K562 (cell line): Measurements from ENCODE around the gene SMIM13.

Experiments
- BCL6 ChIP-seq: fragments of 250-450 bp; sonication (Bioruptor Pico); IDR thresholded peaks from 2 replicates; pipeline ENCODE4 v1.4.0; 2020
- CBX5 ChIP-seq: IDR thresholded peaks from 2 replicates; pipeline ENCODE4 v1.6.1; 2014; ENCODE audit warnings: low read depth, borderline replicate concordance
- FOXK1 ChIP-seq: sonication (generic); formaldehyde crosslinking; IDR thresholded peaks from 2 replicates; pipeline ENCODE4 v1.8.0; 2022; ENCODE audit warnings: missing genetic modification reagents, mild to moderate bottlenecking, borderline replicate concordance
- IRF1 ChIP-seq: sonication (generic); formaldehyde crosslinking; IDR thresholded peaks from 2 replicates; pipeline ENCODE4 v1.8.0; 2022; ENCODE audit warnings: missing genetic modification reagents, mild to moderate bottlenecking, borderline replicate concordance
- KAT2B ChIP-seq: IDR thresholded peaks from one replicate; pipeline ENCODE4 v1.6.1; 2012; ENCODE audit warnings: low read depth, mild to moderate bottlenecking, control low read depth, inconsistent platforms, low read length, moderate library complexity
- POLR2A ChIP-seq: fragments of 450-650 bp; conservative IDR thresholded peaks from 2 replicates; pipeline ENCODE4 v1.6.1; 2016
- PRPF4 ChIP-seq: fragments of 200-400 bp; formaldehyde crosslinking; IDR thresholded peaks from one replicate; pipeline ENCODE4 v1.6.1; 2017; ENCODE audit warnings: low read length, low read depth, mild to moderate bottlenecking; ENCODE audit not compliant: insufficient read depth, poor library complexity, severe bottlenecking
- ZNF175 ChIP-seq: fragments of 200-800 bp; sonication (Bioruptor generic); IDR thresholded peaks from 2 replicates; pipeline ENCODE4 v1.6.1; 2016; ENCODE audit warnings: low read depth, mild to moderate bottlenecking, missing genetic modification characterization, missing compliant biosample characterization
- ZNF274 ChIP-seq: IDR thresholded peaks from 2 replicates; pipeline ENCODE4 v1.6.1; 2011; ENCODE audit warnings: low read depth, mild to moderate bottlenecking, low read length, moderate library complexity, borderline replicate concordance
- ZNF584 ChIP-seq: fragments of 200-800 bp; sonication (Bioruptor generic); IDR thresholded peaks from 2 replicates; pipeline ENCODE4 v1.6.1; 2016; ENCODE audit warnings: low read depth, mild to moderate bottlenecking, missing genetic modification characterization, missing compliant biosample characterization
- TF ChIP-seq, protein P1 (sequence below): fragments of 200-600 bp; sonication (generic); IDR thresholded peaks from one replicate; pipeline ENCODE4 v1.6.1; 2012; ENCODE audit warnings: mild to moderate bottlenecking, low read depth, low read length, inconsistent platforms
- TF ChIP-seq, protein P2 (sequence below), 3 experiments: IDR thresholded peaks in 2 of 3; conservative IDR thresholded peaks in 1 of 3; 2 replicates each; pipeline ENCODE4 v1.5.1; 2011 to 2012; ENCODE audit warnings: low read length in 3 of 3, mild to moderate bottlenecking in 3 of 3, control low read depth in 2 of 3, improper control_type of control experiment in 1 of 3, inconsistent platforms in 1 of 3, low read depth in 1 of 3, mixed read lengths in 1 of 3, moderate library complexity in 1 of 3; ENCODE audit not compliant: insufficient read depth in 2 of 3
- TF ChIP-seq, protein P3 (sequence below): IDR thresholded peaks from 3 replicates; pipeline ENCODE4 v1.6.1; 2011; ENCODE audit warnings: borderline replicate concordance, mild to moderate bottlenecking, moderate library complexity; ENCODE audit not compliant: insufficient read length; ENCODE audit errors: extremely low read depth
- TF ChIP-seq, protein P4 (sequence below): fragments of 450-650 bp; conservative IDR thresholded peaks from 2 replicates; pipeline ENCODE4 v1.6.1; 2016; ENCODE audit warnings: missing genetic modification characterization, low read depth, mild to moderate bottlenecking, missing compliant biosample characterization, moderate library complexity

- TF ChIP-seq ZNF584 (no peak), FOXK1 (CRISPR knock-in tag) (no peak), ZNF274 (no peak), ZNF175 (CRISPR knock-in tag) (no peak), POLR2A (no peak), IRF1 (no peak), PRPF4 (no peak), KAT2B (no peak), CBX5 (no peak), BCL6 (CRISPR knock-in tag) (no peak)
- TF ChIP-seq, protein P1, sequence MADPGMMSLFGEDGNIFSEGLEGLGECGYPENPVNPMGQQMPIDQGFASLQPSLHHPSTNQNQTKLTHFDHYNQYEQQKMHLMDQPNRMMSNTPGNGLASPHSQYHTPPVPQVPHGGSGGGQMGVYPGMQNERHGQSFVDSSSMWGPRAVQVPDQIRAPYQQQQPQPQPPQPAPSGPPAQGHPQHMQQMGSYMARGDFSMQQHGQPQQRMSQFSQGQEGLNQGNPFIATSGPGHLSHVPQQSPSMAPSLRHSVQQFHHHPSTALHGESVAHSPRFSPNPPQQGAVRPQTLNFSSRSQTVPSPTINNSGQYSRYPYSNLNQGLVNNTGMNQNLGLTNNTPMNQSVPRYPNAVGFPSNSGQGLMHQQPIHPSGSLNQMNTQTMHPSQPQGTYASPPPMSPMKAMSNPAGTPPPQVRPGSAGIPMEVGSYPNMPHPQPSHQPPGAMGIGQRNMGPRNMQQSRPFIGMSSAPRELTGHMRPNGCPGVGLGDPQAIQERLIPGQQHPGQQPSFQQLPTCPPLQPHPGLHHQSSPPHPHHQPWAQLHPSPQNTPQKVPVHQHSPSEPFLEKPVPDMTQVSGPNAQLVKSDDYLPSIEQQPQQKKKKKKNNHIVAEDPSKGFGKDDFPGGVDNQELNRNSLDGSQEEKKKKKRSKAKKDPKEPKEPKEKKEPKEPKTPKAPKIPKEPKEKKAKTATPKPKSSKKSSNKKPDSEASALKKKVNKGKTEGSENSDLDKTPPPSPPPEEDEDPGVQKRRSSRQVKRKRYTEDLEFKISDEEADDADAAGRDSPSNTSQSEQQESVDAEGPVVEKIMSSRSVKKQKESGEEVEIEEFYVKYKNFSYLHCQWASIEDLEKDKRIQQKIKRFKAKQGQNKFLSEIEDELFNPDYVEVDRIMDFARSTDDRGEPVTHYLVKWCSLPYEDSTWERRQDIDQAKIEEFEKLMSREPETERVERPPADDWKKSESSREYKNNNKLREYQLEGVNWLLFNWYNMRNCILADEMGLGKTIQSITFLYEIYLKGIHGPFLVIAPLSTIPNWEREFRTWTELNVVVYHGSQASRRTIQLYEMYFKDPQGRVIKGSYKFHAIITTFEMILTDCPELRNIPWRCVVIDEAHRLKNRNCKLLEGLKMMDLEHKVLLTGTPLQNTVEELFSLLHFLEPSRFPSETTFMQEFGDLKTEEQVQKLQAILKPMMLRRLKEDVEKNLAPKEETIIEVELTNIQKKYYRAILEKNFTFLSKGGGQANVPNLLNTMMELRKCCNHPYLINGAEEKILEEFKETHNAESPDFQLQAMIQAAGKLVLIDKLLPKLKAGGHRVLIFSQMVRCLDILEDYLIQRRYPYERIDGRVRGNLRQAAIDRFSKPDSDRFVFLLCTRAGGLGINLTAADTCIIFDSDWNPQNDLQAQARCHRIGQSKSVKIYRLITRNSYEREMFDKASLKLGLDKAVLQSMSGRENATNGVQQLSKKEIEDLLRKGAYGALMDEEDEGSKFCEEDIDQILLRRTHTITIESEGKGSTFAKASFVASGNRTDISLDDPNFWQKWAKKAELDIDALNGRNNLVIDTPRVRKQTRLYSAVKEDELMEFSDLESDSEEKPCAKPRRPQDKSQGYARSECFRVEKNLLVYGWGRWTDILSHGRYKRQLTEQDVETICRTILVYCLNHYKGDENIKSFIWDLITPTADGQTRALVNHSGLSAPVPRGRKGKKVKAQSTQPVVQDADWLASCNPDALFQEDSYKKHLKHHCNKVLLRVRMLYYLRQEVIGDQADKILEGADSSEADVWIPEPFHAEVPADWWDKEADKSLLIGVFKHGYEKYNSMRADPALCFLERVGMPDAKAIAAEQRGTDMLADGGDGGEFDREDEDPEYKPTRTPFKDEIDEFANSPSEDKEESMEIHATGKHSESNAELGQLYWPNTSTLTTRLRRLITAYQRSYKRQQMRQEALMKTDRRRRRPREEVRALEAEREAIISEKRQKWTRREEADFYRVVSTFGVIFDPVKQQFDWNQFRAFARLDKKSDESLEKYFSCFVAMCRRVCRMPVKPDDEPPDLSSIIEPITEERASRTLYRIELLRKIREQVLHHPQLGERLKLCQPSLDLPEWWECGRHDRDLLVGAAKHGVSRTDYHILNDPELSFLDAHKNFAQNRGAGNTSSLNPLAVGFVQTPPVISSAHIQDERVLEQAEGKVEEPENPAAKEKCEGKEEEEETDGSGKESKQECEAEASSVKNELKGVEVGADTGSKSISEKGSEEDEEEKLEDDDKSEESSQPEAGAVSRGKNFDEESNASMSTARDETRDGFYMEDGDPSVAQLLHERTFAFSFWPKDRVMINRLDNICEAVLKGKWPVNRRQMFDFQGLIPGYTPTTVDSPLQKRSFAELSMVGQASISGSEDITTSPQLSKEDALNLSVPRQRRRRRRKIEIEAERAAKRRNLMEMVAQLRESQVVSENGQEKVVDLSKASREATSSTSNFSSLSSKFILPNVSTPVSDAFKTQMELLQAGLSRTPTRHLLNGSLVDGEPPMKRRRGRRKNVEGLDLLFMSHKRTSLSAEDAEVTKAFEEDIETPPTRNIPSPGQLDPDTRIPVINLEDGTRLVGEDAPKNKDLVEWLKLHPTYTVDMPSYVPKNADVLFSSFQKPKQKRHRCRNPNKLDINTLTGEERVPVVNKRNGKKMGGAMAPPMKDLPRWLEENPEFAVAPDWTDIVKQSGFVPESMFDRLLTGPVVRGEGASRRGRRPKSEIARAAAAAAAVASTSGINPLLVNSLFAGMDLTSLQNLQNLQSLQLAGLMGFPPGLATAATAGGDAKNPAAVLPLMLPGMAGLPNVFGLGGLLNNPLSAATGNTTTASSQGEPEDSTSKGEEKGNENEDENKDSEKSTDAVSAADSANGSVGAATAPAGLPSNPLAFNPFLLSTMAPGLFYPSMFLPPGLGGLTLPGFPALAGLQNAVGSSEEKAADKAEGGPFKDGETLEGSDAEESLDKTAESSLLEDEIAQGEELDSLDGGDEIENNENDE: no peak
- TF ChIP-seq, protein P2, sequence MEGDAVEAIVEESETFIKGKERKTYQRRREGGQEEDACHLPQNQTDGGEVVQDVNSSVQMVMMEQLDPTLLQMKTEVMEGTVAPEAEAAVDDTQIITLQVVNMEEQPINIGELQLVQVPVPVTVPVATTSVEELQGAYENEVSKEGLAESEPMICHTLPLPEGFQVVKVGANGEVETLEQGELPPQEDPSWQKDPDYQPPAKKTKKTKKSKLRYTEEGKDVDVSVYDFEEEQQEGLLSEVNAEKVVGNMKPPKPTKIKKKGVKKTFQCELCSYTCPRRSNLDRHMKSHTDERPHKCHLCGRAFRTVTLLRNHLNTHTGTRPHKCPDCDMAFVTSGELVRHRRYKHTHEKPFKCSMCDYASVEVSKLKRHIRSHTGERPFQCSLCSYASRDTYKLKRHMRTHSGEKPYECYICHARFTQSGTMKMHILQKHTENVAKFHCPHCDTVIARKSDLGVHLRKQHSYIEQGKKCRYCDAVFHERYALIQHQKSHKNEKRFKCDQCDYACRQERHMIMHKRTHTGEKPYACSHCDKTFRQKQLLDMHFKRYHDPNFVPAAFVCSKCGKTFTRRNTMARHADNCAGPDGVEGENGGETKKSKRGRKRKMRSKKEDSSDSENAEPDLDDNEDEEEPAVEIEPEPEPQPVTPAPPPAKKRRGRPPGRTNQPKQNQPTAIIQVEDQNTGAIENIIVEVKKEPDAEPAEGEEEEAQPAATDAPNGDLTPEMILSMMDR (IDR thresholded peaks at IDR 0.05 in 2 of 3, conservative IDR thresholded peaks at IDR 0.05 in 1 of 3; ENCODE audit: insufficient read depth in 2 of 3, low read depth in 1 of 3, low read length in 3 of 3): no peak
- TF ChIP-seq, protein P3, sequence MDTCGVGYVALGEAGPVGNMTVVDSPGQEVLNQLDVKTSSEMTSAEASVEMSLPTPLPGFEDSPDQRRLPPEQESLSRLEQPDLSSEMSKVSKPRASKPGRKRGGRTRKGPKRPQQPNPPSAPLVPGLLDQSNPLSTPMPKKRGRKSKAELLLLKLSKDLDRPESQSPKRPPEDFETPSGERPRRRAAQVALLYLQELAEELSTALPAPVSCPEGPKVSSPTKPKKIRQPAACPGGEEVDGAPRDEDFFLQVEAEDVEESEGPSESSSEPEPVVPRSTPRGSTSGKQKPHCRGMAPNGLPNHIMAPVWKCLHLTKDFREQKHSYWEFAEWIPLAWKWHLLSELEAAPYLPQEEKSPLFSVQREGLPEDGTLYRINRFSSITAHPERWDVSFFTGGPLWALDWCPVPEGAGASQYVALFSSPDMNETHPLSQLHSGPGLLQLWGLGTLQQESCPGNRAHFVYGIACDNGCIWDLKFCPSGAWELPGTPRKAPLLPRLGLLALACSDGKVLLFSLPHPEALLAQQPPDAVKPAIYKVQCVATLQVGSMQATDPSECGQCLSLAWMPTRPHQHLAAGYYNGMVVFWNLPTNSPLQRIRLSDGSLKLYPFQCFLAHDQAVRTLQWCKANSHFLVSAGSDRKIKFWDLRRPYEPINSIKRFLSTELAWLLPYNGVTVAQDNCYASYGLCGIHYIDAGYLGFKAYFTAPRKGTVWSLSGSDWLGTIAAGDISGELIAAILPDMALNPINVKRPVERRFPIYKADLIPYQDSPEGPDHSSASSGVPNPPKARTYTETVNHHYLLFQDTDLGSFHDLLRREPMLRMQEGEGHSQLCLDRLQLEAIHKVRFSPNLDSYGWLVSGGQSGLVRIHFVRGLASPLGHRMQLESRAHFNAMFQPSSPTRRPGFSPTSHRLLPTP: no peak
- TF ChIP-seq, protein P4, sequence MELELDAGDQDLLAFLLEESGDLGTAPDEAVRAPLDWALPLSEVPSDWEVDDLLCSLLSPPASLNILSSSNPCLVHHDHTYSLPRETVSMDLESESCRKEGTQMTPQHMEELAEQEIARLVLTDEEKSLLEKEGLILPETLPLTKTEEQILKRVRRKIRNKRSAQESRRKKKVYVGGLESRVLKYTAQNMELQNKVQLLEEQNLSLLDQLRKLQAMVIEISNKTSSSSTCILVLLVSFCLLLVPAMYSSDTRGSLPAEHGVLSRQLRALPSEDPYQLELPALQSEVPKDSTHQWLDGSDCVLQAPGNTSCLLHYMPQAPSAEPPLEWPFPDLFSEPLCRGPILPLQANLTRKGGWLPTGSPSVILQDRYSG: no peak
Measured at GRCh38 chr6:11101417-11101816, 7.8 kb downstream of the SMIM13 start.
